ENCODE measurements around the gene NPR2. TPM values are rescaled to one million over a fixed set of nuclear protein-coding genes. Genes with fewer than 3 reads are reported as not detected.

Gene NPR2
- total RNA-seq, 4 donors from 2014 or later: 26.3 to 36.0 (median 32.4) TPM

DNA sequence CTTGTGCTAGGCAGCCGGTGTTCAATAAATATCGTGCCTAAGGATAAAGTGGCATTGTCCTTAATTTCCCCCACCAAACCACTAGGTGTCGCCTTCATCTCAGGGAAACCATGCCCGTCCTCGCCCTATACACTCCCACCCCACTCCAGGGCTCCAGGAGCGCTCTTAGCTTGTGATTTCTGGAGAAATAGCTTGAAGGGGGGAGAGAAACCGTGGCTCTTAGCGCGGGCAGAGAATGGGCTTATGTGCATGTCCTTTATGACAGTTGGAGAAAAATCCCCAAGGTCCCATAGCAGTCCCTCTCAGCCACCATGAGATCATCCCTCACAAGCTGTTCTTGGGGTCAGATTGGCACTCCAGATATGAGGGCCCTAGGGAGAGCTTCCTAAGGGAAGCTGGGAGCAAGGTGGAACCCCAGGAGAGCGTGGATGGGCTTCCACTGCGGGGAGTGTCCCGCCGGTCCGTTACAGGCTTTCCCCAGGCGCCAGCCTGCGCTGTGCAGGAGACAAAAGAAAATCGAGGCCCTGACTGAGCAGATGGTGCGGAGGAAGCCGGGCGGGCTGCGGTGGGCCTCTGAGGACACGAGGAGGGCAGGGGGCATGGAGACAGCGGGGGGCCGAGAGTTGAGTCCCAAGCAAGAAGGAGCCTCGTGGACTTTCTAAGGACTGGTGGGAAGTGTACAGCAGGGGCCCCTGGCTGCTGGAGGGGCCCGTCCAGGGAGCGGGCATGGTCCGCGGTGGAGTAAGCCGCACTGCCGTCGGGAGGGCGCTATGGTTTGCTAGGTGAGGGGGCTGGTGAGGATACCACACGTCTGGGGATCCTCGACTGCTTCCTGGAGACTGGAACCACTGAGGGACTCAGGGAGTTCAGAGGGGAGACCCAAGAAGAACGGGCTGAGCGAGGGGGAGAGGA lies 750 bp upstream of the NPR2 start:
- no peaks in the 10 kb centered on the region for H3K36me3 ChIP-seq
- DNase-seq (ENCODE audit: low spot score in 2 of 2): peak; percentile 45 to 78
- no peaks in the 10 kb centered on the region for H3K9me3 ChIP-seq
- TF ChIP-seq CTCF (IDR thresholded peaks at IDR 0.05) (peak; percentile 82 to 91 (median 87)), EP300 (IDR thresholded peaks at IDR 0.05) (no peak)
- peaks cover 0 to 49% (median 26%) of the 10 kb centered on the region in 4 donors for H3K4me1 ChIP-seq
- peak overlapping the region; percentile 52 to 91 (median 70) for H3K27ac ChIP-seq
- H3K27me3 ChIP-seq: no peaks in the 10 kb centered on the region
- 31 to 33% methylated on average over 37 of the region's 37 CpGs for WGBS, 2 donors
- H3K4me3 ChIP-seq: peak overlapping the region; percentile 30 to 69 (median 46)

- Histone ChIP-seq H3K27me3 (no peaks in the 10 kb centered on the region), H3K4me1 (peaks cover 0 to 49% (median 26%) of the 10 kb centered on the region in 4 donors), H3K4me3 (peak overlapping the region; percentile 41 to 69 (median 50)), H3K27ac (peak overlapping the region; percentile 52 to 91 (median 70)), H3K36me3 (no peaks in the 10 kb centered on the region), H3K9me3 (no peaks in the 10 kb centered on the region)
- DNase-seq (ENCODE audit: low spot score in 2 of 2): no peak
- WGBS, 2 donors: 55 to 78% methylated on average over 13 to 30 of the region's 34 CpGs
- TF ChIP-seq CTCF (IDR thresholded peaks at IDR 0.05) (no peak), POLR2A (IDR thresholded peaks at IDR 0.05) (no peak), EP300 (IDR thresholded peaks at IDR 0.05) (no peak)
These were observed 828 bp downstream of the NPR2 start for GRCh38 chr9:35792024-35792813.

DNA sequence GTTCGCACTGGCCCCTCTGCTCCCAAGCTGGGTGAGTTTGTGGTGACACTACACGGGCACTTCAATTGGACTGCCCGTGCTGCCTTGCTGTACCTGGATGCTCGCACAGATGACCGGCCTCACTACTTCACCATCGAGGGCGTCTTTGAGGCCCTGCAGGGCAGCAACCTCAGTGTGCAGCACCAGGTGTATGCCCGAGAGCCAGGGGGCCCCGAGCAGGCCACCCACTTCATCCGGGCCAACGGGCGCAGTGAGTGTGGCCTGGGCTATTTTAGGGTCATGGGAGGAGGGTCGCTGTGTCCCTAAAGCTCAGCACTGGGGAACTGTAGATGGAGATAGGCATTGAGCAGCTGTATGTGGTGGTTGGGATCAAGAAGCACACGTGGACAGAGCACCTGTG lies 1.4 kb downstream of the NPR2 start:
- Histone ChIP-seq H3K4me3 (peak overlapping the region in 1 of 4 donors; percentile 69), H3K27me3 (no peaks in the 10 kb centered on the region), H3K9me3 (no peaks in the 10 kb centered on the region), H3K27ac (peak overlapping the region in 2 of 4 donors; percentile 88 to 91), H3K4me1 (peaks cover 0 to 49% (median 26%) of the 10 kb centered on the region in 4 donors), H3K36me3 (no peaks in the 10 kb centered on the region)
- no peak for DNase-seq (ENCODE audit: low spot score in 2 of 2)
- TF ChIP-seq EP300 (IDR thresholded peaks at IDR 0.05): no peak
- TF ChIP-seq POLR2A (IDR thresholded peaks at IDR 0.05): no peak
- TF ChIP-seq CTCF (IDR thresholded peaks at IDR 0.05): no peak
- WGBS, 2 donors: 84 to 91% methylated on average over 14 of the region's 14 CpGs

DNA sequence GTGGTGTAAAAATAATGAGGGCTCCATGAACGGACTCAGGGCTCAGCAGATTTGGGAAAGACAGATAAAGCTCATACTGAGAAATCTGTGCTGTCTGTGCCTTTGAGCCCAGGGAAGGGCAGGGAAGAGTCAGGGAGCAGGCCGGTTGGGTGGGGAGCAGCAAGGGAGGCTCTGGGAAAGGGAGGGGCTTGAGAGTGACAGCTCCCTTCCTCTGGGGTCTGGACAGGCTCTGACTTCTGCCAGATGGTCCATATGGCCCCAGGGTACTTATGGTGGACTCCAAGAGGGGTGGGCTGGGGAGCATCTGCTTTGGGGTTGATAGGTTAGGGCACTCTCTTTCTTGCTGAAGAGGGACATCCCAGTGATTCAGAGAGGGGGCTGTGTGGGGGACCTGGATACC lies 2.1 kb downstream of the NPR2 start:
- no peak overlapping the region for H3K4me3 ChIP-seq
- H3K27me3 ChIP-seq: no peaks in the 10 kb centered on the region
- H3K27ac ChIP-seq: peak overlapping the region in 2 of 4 donors; percentile 29 to 91
- H3K9me3 ChIP-seq: no peaks in the 10 kb centered on the region
- TF ChIP-seq CTCF (IDR thresholded peaks at IDR 0.05): no peak
- TF ChIP-seq POLR2A (IDR thresholded peaks at IDR 0.05): no peak
- no peak for TF ChIP-seq EP300 (IDR thresholded peaks at IDR 0.05)
- WGBS, 2 donors: 44 to 48% methylated on average over 2 of the region's 2 CpGs
- peaks cover 0 to 49% (median 26%) of the 10 kb centered on the region in 4 donors for H3K4me1 ChIP-seq
- H3K36me3 ChIP-seq: no peaks in the 10 kb centered on the region
- no peak for DNase-seq (ENCODE audit: low spot score in 2 of 2)
